HCT116 (cell line): ENCODE data around the gene SLC3A2. TPM values are rescaled to one million over a fixed set of nuclear protein-coding genes. Genes with fewer than 3 reads are reported as not detected.
A peak's percentile ranks its signal among the peaks of the same experiment; 100 is the strongest.

ENCODE experiments used
- ATAC-seq: fragments of 200-7000 bp; cut with Tn5 transposase; 2 replicates; pipeline ENCODE4 v1.9.1; 2020; ENCODE audit warnings: mild to moderate bottlenecking, moderate library complexity
- BruUV-seq: library from RNA; stranded (reverse); fragments of 400-500 nt; replicated peaks from 2 replicates; lab custom pipeline; 2021; lab: Mats Ljungman, UMichigan
- CTCF ChIA-PET: fragments of 300-600 bp; sonication (Branson Sonifier 250); formaldehyde crosslinking; loops from one replicate; lab custom pipeline; 2021; ENCODE audit warnings: antibody characterized with exemption; lab: Charles Lee
- POLR2A ChIA-PET: fragments of 300-600, 350-600 bp; sonication (Branson Sonifier 250); formaldehyde crosslinking; loops from one replicate; lab custom pipeline; 2021; ENCODE audit warnings: antibody characterized with exemption; lab: Charles Lee
- RAD21 ChIA-PET, 2 experiments: fragments of 300-600 bp; sonication (Branson Sonifier 250); formaldehyde crosslinking; loops; one replicate each; lab custom pipeline; 2023; ENCODE audit warnings: low total read pairs in 2 of 2; ENCODE audit not compliant: uncharacterized antibody in 2 of 2, unreplicated experiment in 2 of 2, low non-redundant PET in 1 of 2; lab: Charles Lee
- DNase-seq: peaks from one replicate; pipeline ENCODE4 v3.0.0-alpha.2; 2010; ENCODE audit warnings: low read depth, low spot score
- H2AFZ ChIP-seq: fragments of 200-600 bp; shearing (Covaris generic), sonication (generic); 2 replicates; pipeline ENCODE4 v1.6.1; 2017; ENCODE audit warnings: low read depth, mixed run types, mixed read lengths, antibody characterized with exemption, low read length; ENCODE audit not compliant: poor library complexity, severe bottlenecking
- H3K27ac ChIP-seq: 2 replicates; pipeline ENCODE4 v1.5.1; 2012; ENCODE audit warnings: low read depth, low read length
- H3K27me3 ChIP-seq: fragments of 200-600 bp; sonication (generic); 2 replicates; pipeline ENCODE4 v1.6.1; 2016; ENCODE audit warnings: mixed run types, low read length, mixed read lengths; ENCODE audit not compliant: insufficient read depth
- H3K36me3 ChIP-seq, 2 experiments: fragments of 200-500 bp in 1 of 2; fragments of 200-600 bp in 1 of 2; sonication (Bioruptor generic) in 1 of 2; sonication (generic) in 1 of 2; 2 replicates each; pipeline versions ENCODE4 v1.5.1 to v1.6.1; 2014 to 2016; ENCODE audit warnings: low read length in 2 of 2, inconsistent platforms in 1 of 2, mixed read lengths in 1 of 2, mixed run types in 1 of 2; ENCODE audit not compliant: insufficient read depth in 2 of 2, control insufficient read depth in 1 of 2
- H3K4me1 ChIP-seq, 2 experiments: fragments of 200-600 bp in 1 of 2; sonication (generic) in 1 of 2; 2 replicates each; pipeline versions ENCODE4 v1.5.1 to v1.6.1; 2012 to 2017; ENCODE audit warnings: low read length in 2 of 2, inconsistent platforms in 1 of 2, mild to moderate bottlenecking in 1 of 2, mixed read lengths in 1 of 2, mixed run types in 1 of 2, moderate library complexity in 1 of 2; ENCODE audit not compliant: insufficient read depth in 2 of 2, control insufficient read depth in 1 of 2
- H3K4me2 ChIP-seq: fragments of 200-600 bp; sonication (generic); 2 replicates; pipeline ENCODE4 v1.6.1; 2017; ENCODE audit warnings: mixed run types, low read length, mixed read lengths
- H3K4me3 ChIP-seq, 2 experiments: fragments of 200-600 bp in 1 of 2; sonication (generic) in 1 of 2; replicated peaks in 1 of 2; 2 replicates each; pipeline ENCODE4 v1.5.1; 2011 to 2016; ENCODE audit warnings: low read length in 2 of 2, control low read depth in 1 of 2, low read depth in 1 of 2, mild to moderate bottlenecking in 1 of 2, mixed read lengths in 1 of 2, mixed run types in 1 of 2
- H3K79me2 ChIP-seq: fragments of 200-600 bp; sonication (generic); 2 replicates; pipeline ENCODE4 v1.6.1; 2017; ENCODE audit warnings: mild to moderate bottlenecking, mixed run types, low read length, moderate library complexity, mixed read lengths; ENCODE audit not compliant: insufficient read depth
- H3K9ac ChIP-seq: fragments of 200-600 bp; sonication (generic); 2 replicates; pipeline ENCODE4 v1.6.1; 2016; ENCODE audit warnings: low read length, mixed read lengths
- H3K9me2 ChIP-seq: fragments of 200-600 bp; sonication (generic), shearing (Covaris generic); 2 replicates; pipeline ENCODE4 v1.6.1; 2017; ENCODE audit warnings: mixed run types, mild to moderate bottlenecking, moderate library complexity; ENCODE audit not compliant: insufficient read depth
- H3K9me3 ChIP-seq, 2 experiments: fragments of 200-500 bp in 1 of 2; fragments of 200-600 bp in 1 of 2; sonication (Bioruptor generic) in 1 of 2; sonication (generic) in 1 of 2; 2 replicates each; pipeline ENCODE4 v1.6.1; 2014 to 2017; ENCODE audit warnings: low read length in 2 of 2, mixed read lengths in 2 of 2, inconsistent platforms in 1 of 2, low read depth in 1 of 2, mild to moderate bottlenecking in 1 of 2, mixed run types in 1 of 2, moderate library complexity in 1 of 2; ENCODE audit not compliant: control insufficient read depth in 1 of 2, insufficient read depth in 1 of 2
- H4K20me1 ChIP-seq: fragments of 200-600 bp; sonication (generic), shearing (Covaris generic); 2 replicates; pipeline ENCODE4 v1.6.1; 2017; ENCODE audit warnings: mixed run types, mild to moderate bottlenecking, moderate library complexity; ENCODE audit not compliant: insufficient read depth
- EZH2 ChIP-seq: fragments of 200-600 bp; sonication (generic); IDR thresholded peaks from 2 replicates; pipeline ENCODE4 v1.6.1; 2017; ENCODE audit warnings: antibody characterized with exemption, mixed run types
- EZH2phosphoT487 ChIP-seq: fragments of 200-600 bp; IDR thresholded peaks from 2 replicates; pipeline ENCODE4 v1.6.1; 2018; ENCODE audit warnings: antibody characterized with exemption, borderline replicate concordance
- MAX ChIP-seq: IDR thresholded peaks from 2 replicates; pipeline ENCODE4 v1.6.1; 2012
- POLR2A ChIP-seq: IDR thresholded peaks from 2 replicates; pipeline ENCODE4 v1.7.0; 2011; ENCODE audit warnings: borderline replicate concordance; ENCODE audit not compliant: insufficient read depth, insufficient read length; ENCODE audit errors: extremely low read depth
- RAD21 ChIP-seq: IDR thresholded peaks from 2 replicates; pipeline ENCODE4 v1.6.1; 2012; ENCODE audit warnings: low read depth, mild to moderate bottlenecking
- REST ChIP-seq: IDR thresholded peaks from 2 replicates; pipeline ENCODE4 v1.6.1; 2012; ENCODE audit warnings: low read depth
- SP1 ChIP-seq: IDR thresholded peaks from 2 replicates; pipeline ENCODE4 v1.6.1; 2012; ENCODE audit warnings: low read depth
- SRF ChIP-seq: IDR thresholded peaks from 2 replicates; pipeline ENCODE4 v1.6.1; 2012; ENCODE audit warnings: low read depth
- TCF7L2 ChIP-seq: IDR thresholded peaks from 2 replicates; pipeline ENCODE4 v1.7.0; 2011; ENCODE audit warnings: borderline replicate concordance, inconsistent platforms; ENCODE audit not compliant: insufficient read depth, insufficient read length; ENCODE audit errors: extremely low read depth
- ZBTB33 ChIP-seq: IDR thresholded peaks from 2 replicates; pipeline ENCODE4 v1.6.1; 2011; ENCODE audit warnings: mild to moderate bottlenecking, low read length, moderate library complexity; ENCODE audit not compliant: insufficient replicate concordance; ENCODE audit errors: extremely low read depth
- ZNF274 ChIP-seq: fragments of 200-500 bp; sonication (Bioruptor generic); IDR thresholded peaks from 2 replicates; pipeline ENCODE4 v1.6.1; 2014; ENCODE audit warnings: mild to moderate bottlenecking, low read depth, low read length, inconsistent platforms
- intact Hi-C: fragments of 100-400 bp; cut with micrococcal nuclease; formaldehyde crosslinking; loops from 2 replicates; pipeline ENCODE4 v1.10.0; 2022
- total RNA-seq: library from RNA; stranded (reverse); gene quantifications from one replicate; pipeline ENCODE4 v1.2.1, GENCODE V29; 2021; ENCODE audit not compliant: unreplicated experiment

The SLC3A2 gene
- total RNA-seq, 1 experiment from 2014 or later, result 418 TPM

- CTCF ChIA-PET, result interaction anchor here (1.1 to 2.3 kb wide), 4 partner anchors 12 to 100 kb away, joined by 3 to 8 read pairs (median 6); no protein-coding TSS in a partner anchor
- Histone ChIP-seq H3K4me3 (peak within 1 kb of the TSS; percentile 13 to 32), H3K4me2 (peak within 1 kb of the TSS; percentile 73)
Observed at GRCh38 chr11:62921201-62921572, 40.5 kb downstream of the SLC3A2 start, which contains the start of gene CHRM1. CHRM1 (minus strand) TSS chr11:62921363; CDS start chr11:62911100, 10,263 bp downstream.

More at GRCh38 chr11:62921201-62921572, 40.5 kb downstream of the SLC3A2 start, which contains the start of gene CHRM1:
- ATAC-seq (peak; percentile 63), DNase-seq (no peak)
- intact Hi-C loops, result no loop called here
- H3K4me1 ChIP-seq, result peaks cover 7 to 17% of the 10 kb centered on the region in 2 experiments
- H4K20me1 ChIP-seq, result no peaks in the 10 kb centered on the region
- 0 out of 2 replicates have a peak within 1 kb of the TSS, but pooled peaks have one; percentile 14 for H3K9ac ChIP-seq
- RAD21 ChIA-PET, result interaction anchor here in 1 of 2 experiments (0.7 kb wide), 1 partner anchor 103 kb away, joined by 3 read pairs; no protein-coding TSS in a partner anchor
- TF ChIP-seq TCF7L2, result no peak
- no peak for TF ChIP-seq REST
- no peak for TF ChIP-seq ZBTB33
- TF ChIP-seq MAX, result no peak
- no peak for TF ChIP-seq SP1
- no peak for TF ChIP-seq EZH2
- no peak for TF ChIP-seq EZH2phosphoT487
- no peak for TF ChIP-seq RAD21
- no peak for TF ChIP-seq SRF
- TF ChIP-seq ZNF274, result no peak
- TF ChIP-seq POLR2A, result no peak
- H3K9me3 ChIP-seq, result no peaks in the 10 kb centered on the region
- BruUV-seq, result no TSS peak
- no peak within 1 kb of the TSS for H3K27ac ChIP-seq
- POLR2A ChIA-PET, result interaction anchor here (0.6 kb wide), 1 partner anchor 446 kb away, joined by 3 read pairs; no protein-coding TSS in a partner anchor
- H3K79me2 ChIP-seq, result no peaks in the 10 kb centered on the region
- H3K27me3 ChIP-seq, result no peaks in the 10 kb centered on the region; the same call in 1 of the 2 replicates
- no peaks in the 10 kb centered on the region for H3K9me2 ChIP-seq
- H2AFZ ChIP-seq, result peak within 1 kb of the TSS; percentile 54
- no peaks in the 10 kb centered on the region for H3K36me3 ChIP-seq
